ENCODE results near the gene SMCO3. TPM values are rescaled to one million over a fixed set of nuclear protein-coding genes. Genes with fewer than 3 reads are reported as not detected.

SMCO3 gene
- total and polyA plus RNA-seq, 2 of the 13 experiments (the other 11 are each of a cell fraction or from before 2014, with no cell fraction given), result 0.29 to 0.42 TPM

- no peak for ATAC-seq
- BruUV-seq (replicated peaks), result no TSS peak
Observed at GRCh38 chr12:14860490-14860889, 46.5 kb upstream of the SMCO3 start.

More at GRCh38 chr12:14860490-14860889, 46.5 kb upstream of the SMCO3 start:
- H3K36me3 ChIP-seq (replicated peaks in 1 of 2; ENCODE audit: control insufficient read depth in 1 of 2, insufficient read depth in 2 of 2, low read length in 2 of 2), result no peaks in the 10 kb centered on the region
- FAIRE-seq, result no peak
- H3K4me3 ChIP-seq (replicated peaks in 1 of 3; ENCODE audit: insufficient read depth in 1 of 3, low read depth in 2 of 3, low read length in 3 of 3), result no peak overlapping the region
- H2AFZ ChIP-seq (ENCODE audit: low read length), result no peak overlapping the region
- H3K9ac ChIP-seq (ENCODE audit: insufficient read depth, low read depth, low read length), result no peak overlapping the region
- H3K27me3 ChIP-seq (ENCODE audit: control insufficient read depth in 1 of 2, insufficient read depth in 2 of 2, low read length in 2 of 2), result no peaks in the 10 kb centered on the region
- no peak overlapping the region for H3K4me2 ChIP-seq (ENCODE audit: low read depth, low read length)
- H3K79me2 ChIP-seq (ENCODE audit: insufficient read depth, low read length), result no peaks in the 10 kb centered on the region
- DNase-seq (ENCODE audit: low spot score), result no peak
- ChIA-PET CTCF (ENCODE audit: low intra/inter-chr PET ratio, low total read pairs) (no interaction called here), POLR2A (no interaction called here)
- peaks cover 5% of the 10 kb centered on the region; the same call in 1 of the 2 replicates for H3K9me3 ChIP-seq (ENCODE audit: low read length)
- no peaks in the 10 kb centered on the region for H4K20me1 ChIP-seq (ENCODE audit: insufficient read depth, low read length)
- intact Hi-C loops (cut with micrococcal nuclease; ENCODE audit: unreplicated experiment) (no loop called here), in situ Hi-C loops (cut with HindIII; ENCODE audit: extremely low pct_ligation_motif_present, low pct_unique_long_range_greater_than_20kb) (no loop called here)
- no peak overlapping the region for H3K27ac ChIP-seq (ENCODE audit: extremely low read length, insufficient read depth, low read length)
- TF ChIP-seq MTA1 (CRISPR knock-in tag; IDR thresholded peaks at IDR 0.05; ENCODE audit: borderline replicate concordance) (no peak), ZNF234 (CRISPR knock-in tag; conservative IDR thresholded peaks at IDR 0.05) (no peak), NFAT5 (CRISPR knock-in tag; IDR thresholded peaks at IDR 0.05) (no peak), SUZ12 (IDR thresholded peaks at IDR 0.05; ENCODE audit: low read depth, low read length) (no peak), HMGXB4 (CRISPR knock-in tag; IDR thresholded peaks at IDR 0.05; ENCODE audit: borderline replicate concordance in 1 of 2, low read depth in 1 of 2) (no peak), TBX2 (CRISPR knock-in tag; IDR thresholded peaks at IDR 0.05; ENCODE audit: borderline replicate concordance) (no peak), ZNF331 (CRISPR knock-in tag; IDR thresholded peaks at IDR 0.05) (no peak), THYN1 (CRISPR knock-in tag; IDR thresholded peaks at IDR 0.05; ENCODE audit: borderline replicate concordance, low read depth) (no peak), ZNF33B (CRISPR knock-in tag; IDR thresholded peaks at IDR 0.05) (no peak), ZNF350 (CRISPR knock-in tag; IDR thresholded peaks at IDR 0.05; ENCODE audit: borderline replicate concordance, low read depth) (no peak), ZNF652 (CRISPR knock-in tag; IDR thresholded peaks at IDR 0.05; ENCODE audit: borderline replicate concordance, low read depth) (no peak), SATB2 (CRISPR knock-in tag; IDR thresholded peaks at IDR 0.05) (no peak), RFX5 (IDR thresholded peaks at IDR 0.05; ENCODE audit: low read depth, low read length) (no peak), ZNF24 (IDR thresholded peaks at IDR 0.05) (no peak), ZNF704 (CRISPR knock-in tag; IDR thresholded peaks at IDR 0.05; ENCODE audit: borderline replicate concordance) (no peak)
- no peaks in the 10 kb centered on the region for H3K4me1 ChIP-seq (ENCODE audit: insufficient read depth, low read length)
